ENCODE data around the gene SPATS2L.

GRCh38 chr2:200494048-200494447 is 187.6 kb downstream of the SPATS2L start:
- TF ChIP-seq CTCF (IDR thresholded peaks at IDR 0.05) = no peak
- no peak for TF ChIP-seq POLR2A (IDR thresholded peaks at IDR 0.05)
